H1 (cell line): ENCODE measurements around the gene ARHGAP15. TPM values are rescaled to one million over a fixed set of nuclear protein-coding genes. Genes with fewer than 3 reads are reported as not detected.

ENCODE experiments used
- polyA plus RNA-seq, 7 experiments: library from polyadenylated mRNA; depleted of rRNA in 3 of 7; stranded (reverse) in 5 of 7; unstranded in 2 of 7; fragments of >200 nt in 5 of 7; fragments of 200-250 nt in 2 of 7; gene quantifications; 1 replicate in 5 of 7; 2 replicates in 1 of 7; 4 replicates in 1 of 7; pipeline versions ENCODE4 v1.2.1 to v1.2.3, GENCODE V29; 2011 to 2013; ENCODE audit warnings: missing spikeins in 2 of 7, mixed read lengths in 2 of 7
- total RNA-seq: library from RNA; stranded (reverse); fragmentation: NEBNext Ultra II Directional; extraction: Animal tissue kit (Norgen Biotek cat#: 25700); gene quantifications from 2 replicates; pipeline ENCODE4 v1.2.1, GENCODE V29; 2021
- TF ChIP-seq, protein P1 (sequence below): IDR thresholded peaks from 2 replicates; pipeline ENCODE4 v1.6.1; 2011; ENCODE audit warnings: low read depth, mild to moderate bottlenecking, low read length; ENCODE audit not compliant: insufficient read depth

The ARHGAP15 gene
- total and polyA plus RNA-seq, 2 of the 8 experiments (the other 6 are each of a cell fraction or from before 2014, with no cell fraction given), result not detected

- TF ChIP-seq, protein P1, sequence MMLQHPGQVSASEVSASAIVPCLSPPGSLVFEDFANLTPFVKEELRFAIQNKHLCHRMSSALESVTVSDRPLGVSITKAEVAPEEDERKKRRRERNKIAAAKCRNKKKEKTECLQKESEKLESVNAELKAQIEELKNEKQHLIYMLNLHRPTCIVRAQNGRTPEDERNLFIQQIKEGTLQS, result no peak
Measured at GRCh38 chr2:143429932-143430679, 300.9 kb downstream of the ARHGAP15 start (continued).
